GDM1 (cell line): Measurements from ENCODE around the gene NFIB.

Experiments
- DNase-seq: peaks from one replicate; lab custom pipeline; 2025; lab: John Stamatoyannopoulos, UW

The NFIB gene

DNA sequence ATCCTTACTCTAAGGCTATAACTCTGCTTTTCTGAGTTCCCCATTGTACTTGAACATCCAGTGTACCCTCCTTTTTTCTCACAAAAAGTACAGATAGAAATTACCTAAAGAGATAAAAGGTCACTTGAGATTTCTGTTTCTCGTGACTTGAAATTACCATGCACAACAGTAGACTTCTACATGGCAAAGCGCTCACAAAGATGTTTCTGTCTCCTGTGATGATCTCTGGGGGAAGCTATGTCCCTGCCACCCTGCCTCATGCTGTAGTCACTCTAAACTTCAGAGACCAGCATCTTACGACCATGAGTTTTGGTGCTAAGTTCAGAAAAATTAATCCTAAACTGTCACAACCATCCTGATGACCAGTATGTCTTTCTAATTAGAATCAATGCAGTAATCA, 36.2 kb downstream of the NFIB start:
- no peak for DNase-seq

DNA sequence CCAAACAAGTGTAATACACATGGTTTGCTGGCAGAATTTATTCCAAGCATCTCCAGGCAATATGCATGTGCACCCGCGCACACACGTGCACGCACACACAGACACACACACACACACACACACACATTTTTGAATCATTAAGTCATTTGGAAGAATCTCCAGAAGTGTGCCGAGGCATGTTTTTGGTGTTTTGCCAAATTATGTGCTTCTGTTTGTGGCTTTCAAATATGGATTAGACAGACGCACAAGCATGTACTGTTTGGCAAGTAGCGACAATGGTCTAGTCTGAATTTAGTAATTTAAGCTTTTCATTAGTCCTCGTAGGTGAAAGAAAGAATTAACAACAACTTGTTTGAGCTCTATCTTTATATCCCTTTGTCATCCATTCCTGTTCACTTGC, 36.7 kb downstream of the NFIB start:
- DNase-seq = no peak

DNA sequence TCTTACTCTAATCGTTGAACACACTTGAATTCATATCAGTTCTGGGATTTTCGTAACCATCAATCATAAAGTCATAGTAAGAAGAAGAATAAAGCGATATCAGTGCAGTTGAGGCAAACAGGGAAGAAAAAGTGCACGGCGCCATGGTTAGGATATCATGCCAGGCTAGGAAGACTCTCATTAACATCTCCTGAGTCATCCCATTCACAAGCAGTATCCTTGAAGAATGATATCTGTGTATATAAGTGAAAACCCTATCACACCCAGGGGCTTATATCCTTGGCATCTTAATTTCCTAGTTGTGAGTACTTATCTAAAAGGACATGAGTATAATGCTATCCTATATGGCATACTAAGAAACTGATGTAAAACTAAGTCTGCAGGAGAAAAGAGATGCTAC, 38.6 kb downstream of the NFIB start:
- DNase-seq = no peak

DNA sequence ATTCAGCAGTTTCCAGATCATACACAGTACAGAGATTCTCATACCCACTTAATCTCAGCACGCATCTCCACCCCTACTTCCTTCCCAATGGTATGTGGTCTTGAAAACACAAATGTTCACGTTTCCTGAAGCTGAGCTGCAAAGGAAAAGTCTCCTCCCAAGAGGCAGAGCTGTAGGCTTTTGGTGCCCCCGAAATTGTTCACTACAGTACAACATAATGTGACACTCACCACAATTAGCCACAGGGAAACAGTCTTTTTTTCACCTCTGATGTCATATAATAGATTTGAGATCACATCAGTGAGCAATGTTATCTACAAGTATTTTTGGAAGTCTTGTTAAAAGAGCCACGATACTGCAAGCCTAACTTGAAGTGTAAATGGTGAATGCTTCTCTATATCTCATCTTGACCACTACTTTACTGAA, 40.2 kb downstream of the NFIB start:
- DNase-seq = no peak

DNA sequence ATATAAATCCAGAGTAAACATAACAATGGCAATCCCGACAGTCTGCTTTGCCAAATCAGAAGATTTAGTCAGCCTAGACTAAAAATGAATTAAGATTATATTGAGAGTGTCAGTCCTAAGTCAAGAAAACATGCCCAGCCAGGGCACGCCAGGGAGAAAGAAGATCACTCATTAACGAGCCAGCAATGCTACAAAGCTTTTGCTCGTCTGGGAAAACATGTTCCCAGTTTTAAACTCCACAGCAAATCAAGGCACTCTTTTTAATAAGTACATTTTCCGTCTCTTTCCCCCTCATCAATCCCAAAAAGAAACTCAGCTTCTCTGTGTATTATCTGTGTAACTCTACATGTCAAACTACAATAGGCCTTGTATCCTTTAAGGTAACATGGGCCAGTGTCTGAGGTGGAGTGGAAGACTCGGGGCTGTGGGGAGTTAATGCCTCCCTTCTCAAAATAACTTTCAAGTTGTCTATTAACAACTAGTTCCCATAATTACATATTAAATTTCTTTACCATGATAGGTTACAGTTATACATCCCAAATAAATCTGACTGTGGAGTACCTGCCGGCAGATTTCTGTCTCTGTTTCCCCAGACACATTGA, 40.9 kb downstream of the NFIB start:
- no peak for DNase-seq

DNA sequence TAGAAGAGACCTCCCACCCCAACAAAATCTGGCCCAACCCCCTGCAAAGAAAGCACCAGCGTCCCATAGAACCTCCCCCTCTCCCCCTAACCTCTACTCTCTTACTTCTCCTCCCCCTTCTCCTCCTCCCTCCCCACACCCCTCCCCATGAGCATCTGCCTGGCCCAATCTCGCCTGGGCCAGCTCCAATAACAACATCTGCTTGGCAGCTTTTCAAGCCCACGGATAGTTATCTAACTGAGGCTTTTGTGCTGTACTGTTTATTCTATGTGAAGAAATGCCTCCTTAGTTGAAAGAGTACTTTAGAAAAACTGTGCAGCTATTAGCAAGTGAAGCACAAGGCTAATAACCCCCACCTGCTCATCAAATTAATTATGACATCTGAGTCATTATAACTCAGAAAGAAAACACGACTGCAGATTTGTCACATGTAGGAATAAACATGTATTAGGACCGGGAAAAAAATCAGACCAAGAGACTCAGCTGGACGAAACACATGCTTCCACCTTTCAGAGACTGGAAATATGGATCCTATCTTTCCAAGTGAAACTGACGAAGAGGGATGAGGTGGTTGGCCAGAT, 42.8 kb downstream of the NFIB start:
- no peak for DNase-seq

DNA sequence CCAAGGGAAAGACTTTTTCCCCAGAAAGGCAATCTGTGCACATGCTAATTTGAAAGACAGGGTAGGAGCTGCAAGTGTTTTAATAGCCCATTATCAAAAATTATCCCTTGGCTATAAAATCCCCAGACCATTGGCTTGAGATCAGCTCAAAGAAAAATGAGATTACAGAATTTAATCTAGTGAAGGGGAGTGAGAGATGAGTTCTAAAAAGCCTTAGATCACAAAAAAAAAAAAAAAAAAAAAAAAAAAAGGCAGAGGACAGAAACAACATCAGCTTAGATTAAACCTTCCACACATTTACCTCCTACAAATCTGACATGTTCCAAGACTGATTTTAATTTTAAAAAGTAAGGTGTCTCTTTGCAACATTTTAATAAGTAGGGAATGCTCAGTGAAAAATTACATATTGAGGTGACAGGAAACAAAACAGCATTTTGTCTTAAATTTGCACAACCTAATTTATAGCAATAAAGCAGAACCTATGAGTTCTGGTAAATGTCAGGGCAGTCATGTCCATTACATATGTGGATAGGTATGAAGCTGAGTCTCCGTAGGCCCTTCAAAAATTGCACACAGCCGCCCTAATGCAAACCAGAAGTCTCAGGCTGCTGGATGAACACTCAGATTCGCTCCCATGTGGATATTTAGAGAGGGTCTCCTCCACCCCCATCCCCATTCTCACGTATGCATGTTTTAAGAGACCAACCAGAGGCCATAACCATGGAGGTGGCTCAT, 43.4 kb downstream of the NFIB start:
- DNase-seq = no peak

DNA sequence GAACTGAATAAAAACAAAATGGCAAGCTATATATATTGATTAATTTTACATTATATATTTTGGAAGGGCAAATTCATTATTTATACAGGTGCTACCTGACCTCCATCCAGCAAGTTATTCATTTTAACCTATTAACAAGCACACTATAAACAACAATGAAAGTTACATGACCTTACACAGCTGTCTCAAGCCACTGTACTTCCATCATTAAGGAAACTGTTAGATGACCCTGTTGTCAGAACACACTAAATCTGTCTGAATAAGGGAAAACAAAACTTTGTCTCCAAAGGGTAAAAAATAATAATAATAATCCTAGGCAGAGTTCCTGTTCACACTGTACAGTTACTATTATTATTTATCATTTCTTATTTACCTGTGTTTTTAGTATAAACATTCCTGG, 44.0 kb downstream of the NFIB start:
- DNase-seq = no peak

DNA sequence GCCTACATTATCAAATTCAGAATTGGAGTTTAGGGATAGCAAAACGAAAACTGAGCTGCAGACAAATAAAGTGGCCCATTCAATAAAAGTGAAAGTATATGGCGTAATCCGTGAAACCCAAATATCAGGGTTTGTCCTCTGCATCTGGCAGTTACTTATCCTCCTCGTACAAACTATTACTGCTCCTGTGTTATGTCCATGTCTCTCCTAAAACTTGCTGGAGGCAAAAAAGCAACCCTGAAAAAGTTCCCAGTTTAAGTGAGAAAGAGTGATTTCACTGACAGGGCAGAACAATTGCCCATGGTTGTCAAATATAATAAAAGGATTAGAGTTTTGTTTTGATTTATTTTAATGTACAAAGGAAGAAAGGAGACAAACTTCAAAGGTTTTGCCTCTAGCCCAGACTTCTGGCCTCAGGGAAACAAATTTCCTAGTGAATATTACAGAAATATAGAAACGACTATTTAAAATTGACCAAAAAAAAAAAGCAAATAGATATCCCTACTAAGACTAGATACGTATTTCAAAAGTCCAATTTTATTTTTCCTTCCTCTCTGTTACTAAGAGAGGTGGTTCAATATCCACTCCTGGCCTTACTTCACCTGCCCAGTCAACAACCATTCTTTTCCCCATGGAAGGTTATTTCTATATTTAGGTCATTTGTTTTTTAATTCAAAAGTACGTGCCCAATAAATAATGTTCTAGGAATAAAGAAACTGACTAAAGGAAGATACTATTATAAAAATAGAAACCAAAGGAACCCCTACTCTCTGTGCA, 50.0 kb downstream of the NFIB start:
- no peak for DNase-seq

DNA sequence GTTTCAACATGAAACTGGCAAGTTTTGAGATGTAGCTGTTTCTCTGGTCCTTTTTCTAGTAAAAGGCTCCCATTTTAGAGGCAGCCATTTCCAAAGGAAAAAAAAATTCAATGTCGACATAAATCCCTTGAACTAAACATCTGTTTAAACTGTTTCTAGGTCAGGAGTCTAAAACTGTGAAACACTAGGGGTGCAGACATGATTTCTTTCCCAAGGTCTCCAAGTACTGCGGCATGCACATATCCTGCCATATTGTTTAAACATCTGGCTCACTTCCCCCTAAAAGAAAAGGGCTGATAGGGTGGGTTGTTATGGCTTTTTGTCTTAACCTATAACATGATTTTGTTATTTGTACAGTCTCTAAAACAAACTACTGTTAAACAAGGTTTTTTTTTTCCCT, 51.1 kb downstream of the NFIB start:
- DNase-seq = no peak

DNA sequence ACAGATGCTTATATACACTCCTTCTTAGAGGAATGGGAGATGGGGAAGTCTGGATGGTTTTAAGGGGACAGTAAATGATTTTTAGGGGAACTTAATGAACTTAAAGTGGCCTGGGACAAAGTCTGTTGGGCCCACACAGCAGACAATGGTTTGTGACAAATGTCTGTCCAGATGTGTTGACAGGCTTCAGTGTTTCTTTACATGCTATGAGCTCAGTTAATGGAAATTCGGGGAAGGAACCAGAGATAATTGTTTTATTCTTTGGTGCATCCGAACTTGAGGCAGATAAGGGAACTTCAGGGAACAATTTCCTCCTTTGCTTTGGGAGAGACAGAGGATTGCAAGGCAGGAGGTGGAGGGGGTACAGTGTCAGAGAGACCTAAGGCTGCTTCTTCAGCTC, 52.3 kb downstream of the NFIB start:
- DNase-seq = no peak

DNA sequence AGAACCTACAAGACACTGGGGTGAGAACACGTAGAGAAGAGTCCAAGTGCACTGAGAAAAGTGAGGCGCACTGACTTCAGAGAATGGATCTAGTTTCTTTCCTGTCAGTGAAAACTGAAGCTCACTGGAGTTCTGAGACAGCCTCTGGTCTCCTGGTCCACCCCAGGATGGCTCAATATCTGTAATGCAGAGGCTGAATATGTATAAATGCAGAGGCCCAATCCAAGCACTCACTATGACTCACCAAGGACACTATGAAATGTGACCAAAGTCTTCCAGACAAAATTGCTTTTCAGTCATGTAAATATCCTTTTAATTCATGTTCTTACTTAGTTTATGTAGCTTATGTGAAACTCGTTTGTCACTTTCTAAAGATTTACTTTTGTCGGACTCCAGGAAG, 53.8 kb downstream of the NFIB start:
- no peak for DNase-seq

DNA sequence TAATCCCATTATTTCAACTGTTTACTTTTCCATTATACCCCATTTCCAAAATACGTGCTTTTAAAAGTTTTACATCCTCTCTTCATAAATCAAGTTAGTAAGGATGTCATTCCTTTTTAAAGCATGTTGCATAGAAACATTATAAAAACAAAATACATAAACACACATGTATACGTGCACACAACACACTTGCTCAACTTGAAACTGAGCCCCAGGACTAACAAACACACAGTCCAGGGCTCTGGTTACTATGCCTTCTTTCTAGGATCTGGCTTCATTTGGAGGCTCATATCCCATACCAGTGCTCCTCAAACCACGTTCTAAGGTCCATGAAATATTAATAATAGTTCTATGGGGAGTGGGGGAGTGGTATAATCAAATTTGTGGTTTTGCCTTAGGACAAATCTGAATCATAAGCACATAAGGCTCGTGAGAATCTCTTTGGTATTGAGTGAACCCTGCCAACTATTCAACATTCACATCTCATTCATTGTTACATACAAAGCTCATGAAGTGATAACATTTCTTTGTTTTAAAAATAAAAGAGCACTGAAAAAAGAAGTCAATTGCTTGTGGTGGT, 55.2 kb downstream of the NFIB start:
- DNase-seq = no peak

DNA sequence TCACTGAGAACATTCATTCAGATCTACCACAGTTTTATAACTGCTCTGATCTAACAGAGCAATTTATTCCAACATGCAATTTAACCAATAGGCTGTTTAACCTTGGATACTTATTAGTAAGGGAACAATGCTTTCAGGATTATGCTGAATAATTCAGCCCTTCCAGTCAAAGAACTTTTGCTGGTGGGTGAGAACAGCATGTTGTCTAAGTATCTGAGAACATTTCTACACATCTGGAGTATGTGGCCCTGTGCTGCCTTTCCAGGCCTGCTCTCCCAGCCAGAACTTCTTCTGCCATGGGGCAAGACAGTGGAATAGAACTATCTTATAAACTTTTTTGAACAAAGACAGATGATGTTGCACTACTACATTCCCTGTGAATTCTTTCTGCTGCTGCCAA, 55.8 kb downstream of the NFIB start:
- DNase-seq = no peak

DNA sequence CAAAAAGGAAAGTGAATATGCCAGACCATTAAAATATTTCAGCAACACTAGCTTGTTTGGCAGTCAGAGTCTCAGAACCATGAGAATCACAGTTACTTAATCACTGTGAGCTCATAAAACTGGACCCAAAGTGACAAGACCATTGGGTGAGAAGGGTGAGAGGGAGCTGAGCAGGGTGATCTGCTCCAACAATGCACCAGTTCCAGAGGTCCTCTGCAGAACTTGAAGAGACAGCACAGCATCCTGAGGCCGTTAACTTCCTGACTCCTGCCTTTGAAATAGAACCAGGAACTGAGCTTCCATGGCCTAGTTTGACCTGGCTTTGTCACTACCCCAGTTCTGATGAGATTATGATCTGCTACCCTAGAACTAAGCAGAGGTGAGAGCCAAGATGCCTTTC, 57.4 kb downstream of the NFIB start:
- no peak for DNase-seq

DNA sequence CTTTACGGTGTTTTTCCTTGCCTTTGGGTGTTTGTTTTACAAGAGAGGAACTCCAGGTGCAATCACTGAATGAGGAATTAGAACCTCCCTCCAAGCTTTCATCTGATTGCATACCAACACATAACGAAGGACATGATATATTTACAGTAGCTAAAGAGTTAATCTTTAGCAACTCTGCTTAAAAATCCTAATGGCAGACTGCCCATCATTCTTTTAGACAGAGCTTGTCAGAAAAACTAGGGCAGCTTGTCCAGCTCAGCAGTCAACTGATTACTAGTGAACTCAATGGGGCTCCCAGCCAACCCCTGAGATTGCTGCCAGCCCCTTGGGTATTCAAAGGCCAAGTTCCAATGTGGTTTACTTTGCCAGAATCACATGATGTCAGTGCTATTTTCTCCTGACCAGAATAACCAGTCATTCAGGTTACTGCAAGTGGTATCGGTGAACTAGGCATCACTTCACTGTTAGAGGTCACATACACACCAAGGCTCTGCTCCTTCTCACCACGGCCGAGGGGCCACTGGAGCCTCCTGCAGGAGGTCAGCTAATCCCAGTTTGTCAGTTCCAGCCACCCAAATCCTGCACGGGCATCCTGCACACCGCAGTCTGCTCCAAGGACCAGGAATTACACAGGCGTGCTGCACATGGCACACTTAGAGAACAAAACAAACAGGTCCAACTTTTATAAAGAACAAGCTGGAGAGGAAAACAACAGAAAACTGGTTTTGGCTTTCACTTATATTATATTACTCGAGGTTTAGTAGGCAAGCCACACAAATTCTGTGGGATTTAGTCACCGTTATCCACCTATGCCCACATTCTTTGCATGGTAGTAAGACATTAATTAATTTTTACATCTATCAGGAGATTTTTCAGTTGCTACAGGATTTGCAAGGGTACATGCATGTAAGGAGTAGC, 62.5 kb downstream of the NFIB start:
- no peak for DNase-seq

DNA sequence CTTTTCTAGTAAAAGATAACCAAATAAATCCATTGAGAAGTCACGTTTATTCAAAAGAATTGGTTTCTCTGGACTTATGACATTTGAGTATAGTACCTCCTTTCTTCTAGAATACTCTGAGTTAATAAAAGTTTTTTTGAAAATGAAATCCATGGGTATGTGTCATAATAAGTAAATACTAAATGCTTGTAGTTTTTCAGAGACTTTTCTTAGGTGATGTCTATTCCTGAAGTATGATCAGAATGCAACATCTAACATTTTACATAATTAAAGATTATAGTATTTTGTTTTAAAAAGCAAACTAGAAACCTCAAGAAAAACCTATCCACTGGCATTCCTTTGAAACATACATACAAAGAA, 63.2 kb downstream of the NFIB start:
- no peak for DNase-seq

DNA sequence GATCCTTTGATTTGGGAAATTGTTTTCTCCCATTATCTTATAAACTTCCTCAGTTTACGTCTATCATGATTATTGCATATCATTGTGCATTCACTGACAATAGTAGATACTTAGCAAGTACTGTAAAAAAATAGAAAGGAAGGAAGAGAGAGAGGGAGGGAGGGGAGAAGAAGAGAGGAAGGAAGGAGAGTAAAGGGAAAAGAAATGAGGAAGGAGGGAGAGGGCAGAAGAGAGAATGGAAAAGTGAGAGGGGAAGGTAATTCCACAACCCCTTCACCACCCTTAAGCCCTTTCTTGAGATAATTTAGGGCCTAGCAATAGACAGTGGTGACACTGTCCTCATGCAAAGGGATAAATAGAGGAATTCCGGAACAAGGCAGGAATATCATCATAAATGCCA, 64.4 kb downstream of the NFIB start:
- DNase-seq = no peak

DNA sequence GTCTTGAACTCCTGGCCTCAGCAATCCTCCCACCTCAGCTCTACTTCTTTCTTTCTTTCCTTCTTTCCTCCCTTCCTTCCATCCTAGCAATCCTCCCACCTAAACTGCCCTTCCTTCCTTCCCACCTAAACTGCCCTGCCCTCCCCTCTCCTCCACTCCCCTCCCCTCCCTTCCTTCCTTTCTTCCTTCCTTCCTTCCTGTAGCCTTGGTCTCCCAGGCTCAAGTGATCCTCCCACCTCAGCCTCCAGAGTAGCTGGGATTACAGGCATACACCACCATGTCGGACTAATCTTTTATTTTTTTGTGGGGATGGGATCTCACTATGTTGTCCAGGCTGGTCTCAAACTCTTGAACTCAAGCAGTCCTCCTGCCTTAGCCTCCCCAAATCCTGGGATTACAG, 65.8 kb downstream of the NFIB start:
- DNase-seq = no peak

DNA sequence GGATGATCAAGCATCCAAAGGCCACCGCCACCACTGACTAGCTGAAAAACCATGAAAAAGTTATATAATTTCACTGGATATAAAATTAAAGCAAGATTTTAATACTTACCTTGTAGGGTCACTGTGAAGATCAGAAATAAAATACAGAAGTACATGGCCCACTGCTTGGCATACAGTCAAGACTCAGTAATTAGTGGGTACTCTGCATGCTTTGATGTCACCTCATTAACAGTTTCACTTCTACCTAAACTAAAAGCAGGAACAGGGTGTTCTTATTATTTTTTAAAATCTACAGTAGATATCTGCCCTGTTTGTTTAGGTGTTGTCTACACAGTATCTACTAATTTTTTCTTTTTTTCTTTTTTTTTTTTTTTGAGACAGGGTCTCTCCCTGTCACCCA, 66.4 kb downstream of the NFIB start:
- DNase-seq = no peak

DNA sequence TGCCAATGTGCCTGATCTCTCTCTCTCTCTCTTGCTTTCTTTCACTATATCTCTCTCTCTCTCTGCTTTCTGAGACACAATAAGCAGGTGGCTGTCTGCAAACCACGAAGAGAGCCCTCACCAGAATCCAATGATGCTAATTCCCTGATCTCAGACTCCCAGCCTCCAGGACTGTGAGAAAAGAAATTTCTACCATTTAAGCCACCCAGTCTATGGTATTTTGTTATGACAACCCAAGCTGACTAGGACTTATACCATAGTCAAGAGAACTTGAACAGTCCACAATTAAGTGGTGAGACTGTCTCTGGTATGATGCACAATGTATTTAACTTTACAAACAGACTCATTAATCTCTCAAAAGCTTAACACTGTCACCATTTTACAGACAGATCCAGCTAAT, 67.0 kb downstream of the NFIB start:
- no peak for DNase-seq
